Karpas-422 (cell line): ENCODE measurements around the gene MIB2. TPM values are rescaled to one million over a fixed set of nuclear protein-coding genes. Genes with fewer than 3 reads are reported as not detected.
"Not testable (repeated sequence)": the region's sequence is repeated elsewhere in the genome, so short reads cannot be mapped to it uniquely, and the experiment has no call there.

Experiments used
- DNase-seq: peaks from one replicate; pipeline ENCODE4 v3.0.0-alpha.2; 2015
- H2AFZ ChIP-seq: fragments of 200-600 bp; sonication (generic); 2 replicates; pipeline ENCODE4 v1.6.1; 2014; ENCODE audit warnings: antibody characterized with exemption, low read length, mixed read lengths
- H3K27ac ChIP-seq: fragments of 200-600 bp; sonication (generic); 2 replicates; pipeline ENCODE4 v1.5.1; 2014; ENCODE audit warnings: mild to moderate bottlenecking, low read length, moderate library complexity
- H3K27me3 ChIP-seq: fragments of 200-600 bp; sonication (generic); 2 replicates; pipeline ENCODE4 v1.6.1; 2014; ENCODE audit warnings: low read length, mixed read lengths
- H3K36me3 ChIP-seq: fragments of 200-600 bp; sonication (generic); 2 replicates; pipeline ENCODE4 v1.6.1; 2014; ENCODE audit warnings: low read length, mixed read lengths; ENCODE audit not compliant: insufficient read depth
- H3K4me1 ChIP-seq: fragments of 200-600 bp; sonication (generic); 2 replicates; pipeline ENCODE4 v1.6.1; 2014; ENCODE audit warnings: mild to moderate bottlenecking, low read length, mixed read lengths
- H3K4me2 ChIP-seq: fragments of 200-600 bp; sonication (generic); 2 replicates; pipeline ENCODE4 v1.6.1; 2014; ENCODE audit warnings: low read length, low read depth, mild to moderate bottlenecking; ENCODE audit not compliant: poor library complexity, severe bottlenecking
- H3K4me3 ChIP-seq: fragments of 200-600 bp; sonication (generic); 2 replicates; pipeline ENCODE4 v1.5.1; 2014; ENCODE audit warnings: mild to moderate bottlenecking, antibody characterized with exemption, low read length, mixed read lengths
- H3K79me2 ChIP-seq: fragments of 200-600 bp; sonication (generic); 2 replicates; pipeline ENCODE4 v1.6.1; 2014; ENCODE audit warnings: mild to moderate bottlenecking, low read length, mixed read lengths
- H3K9ac ChIP-seq: fragments of 200-600 bp; sonication (generic); 2 replicates; pipeline ENCODE4 v1.6.0; 2014; ENCODE audit warnings: low read length
- H3K9me2 ChIP-seq: fragments of 200-600 bp; sonication (generic), shearing (Covaris generic); replicated peaks from 2 replicates; pipeline ENCODE4 v1.6.0; 2014; ENCODE audit warnings: mild to moderate bottlenecking, low read length, moderate library complexity; ENCODE audit not compliant: insufficient read depth
- H3K9me3 ChIP-seq: fragments of 300-700, 200-600 bp; sonication (generic); 2 replicates; pipeline ENCODE4 v1.6.1; 2014; ENCODE audit warnings: low read length, mixed read lengths
- H4K20me1 ChIP-seq: fragments of 200-600 bp; sonication (generic); 2 replicates; pipeline ENCODE4 v1.6.1; 2014; ENCODE audit warnings: mild to moderate bottlenecking, antibody characterized with exemption, low read length, low read depth; ENCODE audit not compliant: insufficient read depth
- total RNA-seq: library from RNA; depleted of rRNA; stranded (reverse); fragments of >200 nt; shearing (Covaris generic); gene quantifications from 2 replicates; pipeline ENCODE4 v1.2.3, GENCODE V29; 2014; ENCODE audit warnings: low replicate concordance

Gene MIB2
- total RNA-seq, 1 experiment from 2014 or later: 24.8 TPM

DNA sequence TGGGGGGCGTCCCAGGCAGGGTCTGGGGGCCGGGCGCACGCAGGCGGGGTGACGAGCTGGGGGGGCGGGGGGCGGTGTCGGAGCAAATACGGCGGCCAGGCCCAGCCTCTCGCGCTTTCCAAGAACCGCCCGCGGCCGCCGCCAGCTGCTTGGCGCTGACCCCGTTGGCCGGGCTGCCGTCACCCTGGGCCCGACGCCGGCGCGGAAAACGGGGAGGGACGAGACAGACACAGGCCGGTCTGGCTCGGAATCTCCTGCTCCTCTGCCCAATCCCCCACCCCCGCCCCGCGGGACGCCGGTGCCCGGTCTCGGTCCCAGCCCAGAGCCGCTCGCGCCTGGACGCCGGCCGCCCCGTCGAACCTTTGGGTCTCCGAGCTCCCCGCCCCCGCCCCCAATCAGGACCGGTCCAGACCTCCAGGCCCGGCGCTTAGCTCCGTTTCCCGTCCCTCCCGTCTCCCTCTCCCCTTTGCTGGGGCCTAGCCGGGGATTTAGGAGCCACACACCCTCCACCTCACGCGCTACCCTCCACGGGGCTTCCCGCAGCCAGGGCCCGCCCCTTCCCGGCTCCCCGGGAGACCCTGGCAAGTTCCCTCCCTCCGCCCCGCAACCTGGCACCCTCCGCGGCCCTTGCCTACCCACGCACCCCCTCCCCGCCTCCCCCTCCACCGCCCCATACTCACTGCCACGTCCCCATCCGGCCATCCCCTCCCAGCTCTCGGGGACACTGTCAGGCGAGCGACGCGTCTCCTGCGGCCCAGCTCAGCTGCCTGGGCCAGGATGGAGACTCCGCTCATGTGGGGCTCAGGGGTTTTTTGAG lies 15.9 kb downstream of the MIB2 start:
- Histone ChIP-seq H3K9me2 (no peaks in the 10 kb centered on the region), H3K27ac (no peak overlapping the region), H3K4me2 (peak overlapping the region; percentile 47), H4K20me1 (no peaks in the 10 kb centered on the region), H3K4me1 (peaks cover 22% of the 10 kb centered on the region), H3K27me3 (no peaks in the 10 kb centered on the region), H3K79me2 (no peaks in the 10 kb centered on the region), H3K9me3 (no peaks in the 10 kb centered on the region), H3K4me3 (no peak overlapping the region), H2AFZ (no peak overlapping the region), H3K9ac (peak overlapping the region; percentile 36; the same call in 1 of the 2 replicates), H3K36me3 (no peaks in the 10 kb centered on the region)
- DNase-seq: no peak

DNA sequence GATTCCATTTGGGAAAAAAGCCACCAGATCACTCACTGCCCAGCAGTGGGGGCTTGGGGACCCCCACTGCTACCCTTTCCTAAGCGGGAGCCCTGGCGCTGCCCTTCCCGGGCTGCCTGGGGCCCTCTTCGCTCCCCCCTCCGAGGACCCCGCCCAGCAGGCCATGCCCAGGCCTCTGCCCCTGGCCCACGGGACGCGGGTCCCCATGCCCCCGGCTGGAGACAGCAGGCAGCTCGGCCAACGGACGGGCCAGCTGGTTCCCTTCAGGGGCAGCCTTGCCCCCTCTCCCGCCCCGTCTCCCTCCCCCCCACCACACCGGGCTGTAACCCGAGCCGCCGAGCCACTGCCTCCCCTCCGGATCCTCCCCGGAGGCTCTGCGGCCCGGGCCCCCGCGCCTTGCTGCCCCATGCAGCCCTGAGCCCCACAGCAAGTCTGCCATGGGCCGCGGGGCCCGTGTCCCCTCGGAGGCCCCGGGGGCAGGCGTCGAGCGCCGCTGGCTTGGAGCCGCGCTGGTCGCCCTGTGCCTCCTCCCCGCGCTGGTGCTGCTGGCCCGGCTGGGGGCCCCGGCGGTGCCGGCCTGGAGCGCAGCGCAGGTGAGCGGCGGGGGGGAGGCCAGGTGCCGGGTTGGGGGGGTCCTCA lies 16.6 kb downstream of the MIB2 start, which contains the start of gene MMP23B:
MMP23B (plus strand) TSS at position 392 of the 639 bp plus-strand sequence; CDS start at position 438, 46 bp downstream.
- H3K4me3 ChIP-seq: no peak within 1 kb of the TSS
- H3K27me3 ChIP-seq: no peaks in the 10 kb centered on the region
- H3K9me3 ChIP-seq: no peaks in the 10 kb centered on the region
- H3K4me1 ChIP-seq: peaks cover 22% of the 10 kb centered on the region
- no peak for DNase-seq
- no peak within 1 kb of the TSS for H3K4me2 ChIP-seq
- no peaks in the 10 kb centered on the region for H3K36me3 ChIP-seq
- H3K9me2 ChIP-seq: no peaks in the 10 kb centered on the region
- H3K27ac ChIP-seq: no peak within 1 kb of the TSS
- H4K20me1 ChIP-seq: no peaks in the 10 kb centered on the region
- H3K79me2 ChIP-seq: no peaks in the 10 kb centered on the region
- no peak within 1 kb of the TSS for H3K9ac ChIP-seq
- H2AFZ ChIP-seq: no peak within 1 kb of the TSS

DNA sequence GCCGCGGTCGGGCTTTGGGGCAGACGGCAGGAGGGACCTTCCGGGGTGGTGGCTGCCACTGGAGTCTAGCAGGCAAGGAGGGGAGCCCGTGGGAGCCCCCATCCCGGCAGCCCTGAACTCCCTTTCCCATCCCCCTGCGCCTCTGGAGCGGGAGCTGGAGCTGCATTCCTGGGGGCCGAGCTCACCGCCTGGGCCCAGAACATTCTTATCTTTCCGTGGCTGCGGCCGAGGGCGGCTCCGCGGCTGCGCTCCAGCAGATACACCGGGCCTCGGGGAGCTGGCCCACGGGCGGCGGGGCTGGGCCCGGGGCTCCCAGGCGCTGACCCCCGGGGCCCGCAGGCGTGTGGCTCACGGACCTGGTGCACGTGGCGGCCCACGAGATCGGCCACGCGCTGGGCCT lies 18.1 kb downstream of the MIB2 start:
- not testable (repeated sequence) for H2AFZ ChIP-seq, H4K20me1 ChIP-seq, H3K36me3 ChIP-seq, DNase-seq, H3K9me3 ChIP-seq, H3K9ac ChIP-seq, H3K4me2 ChIP-seq, H3K27ac ChIP-seq, H3K79me2 ChIP-seq, H3K27me3 ChIP-seq, H3K9me2 ChIP-seq, H3K4me3 ChIP-seq
- peaks cover 22% of the 10 kb centered on the region for H3K4me1 ChIP-seq

- DNase-seq, H3K27me3 ChIP-seq, H3K36me3 ChIP-seq, H3K27ac ChIP-seq, H4K20me1 ChIP-seq, H3K9ac ChIP-seq, H3K9me2 ChIP-seq, H3K4me2 ChIP-seq, H3K4me3 ChIP-seq, H2AFZ ChIP-seq, H3K9me3 ChIP-seq, H3K79me2 ChIP-seq: not testable (repeated sequence)
- H3K4me1 ChIP-seq: peaks cover 11% of the 10 kb centered on the region
These were observed 19.3 kb downstream of the MIB2 start for GRCh38 chr1:1634613-1635012.

DNA sequence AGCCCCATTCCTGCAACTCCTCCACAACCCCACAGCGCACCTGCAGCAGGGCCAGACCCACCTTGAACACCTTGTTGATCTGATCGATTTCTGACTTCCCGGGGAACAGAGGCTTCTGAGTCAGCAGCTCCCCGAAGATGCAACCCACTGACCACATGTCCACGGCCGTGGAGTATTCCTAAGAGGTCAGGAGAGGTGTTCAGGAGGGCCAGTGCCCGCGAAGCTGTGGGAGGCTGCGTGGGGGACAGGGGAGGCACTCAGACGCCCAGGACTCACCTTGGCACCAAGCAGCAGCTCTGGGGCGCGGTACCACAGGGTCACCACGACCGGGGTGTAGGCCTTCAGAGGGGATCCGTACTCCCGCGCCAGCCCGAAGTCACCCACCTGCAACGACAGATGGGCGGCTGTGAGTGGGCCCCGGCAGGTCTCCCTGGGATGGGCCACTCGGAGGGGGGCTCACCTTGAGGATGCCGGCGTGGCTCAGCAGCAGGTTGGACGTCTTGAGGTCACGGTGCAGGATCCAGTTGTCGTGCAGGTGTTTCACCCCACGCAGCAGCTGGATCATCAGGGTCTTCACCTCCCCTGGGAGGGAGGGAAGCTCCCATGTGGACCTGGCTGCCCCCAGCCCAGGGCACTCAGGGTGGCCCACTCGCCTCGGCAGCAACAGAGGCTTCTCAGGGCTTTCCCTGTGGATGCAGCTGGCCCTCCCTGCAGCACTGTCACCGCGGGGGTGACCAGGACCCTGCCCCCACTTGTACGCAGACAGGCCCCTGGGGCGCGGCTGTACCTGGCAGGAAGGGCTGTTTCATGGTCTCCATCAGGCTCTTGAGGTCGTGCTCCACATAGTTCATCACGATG lies 21.6 kb downstream of the MIB2 start:
- H3K36me3 ChIP-seq, H3K4me1 ChIP-seq, H3K27me3 ChIP-seq, H3K27ac ChIP-seq, H3K9me3 ChIP-seq, H3K4me3 ChIP-seq, H2AFZ ChIP-seq, H4K20me1 ChIP-seq, H3K9ac ChIP-seq, H3K79me2 ChIP-seq, H3K9me2 ChIP-seq, H3K4me2 ChIP-seq, DNase-seq: not testable (repeated sequence)

- not testable (repeated sequence) for H3K36me3 ChIP-seq, DNase-seq, H2AFZ ChIP-seq, H3K4me3 ChIP-seq, H3K9me3 ChIP-seq, H3K4me2 ChIP-seq, H3K27me3 ChIP-seq, H3K9me2 ChIP-seq, H3K9ac ChIP-seq, H3K27ac ChIP-seq, H3K4me1 ChIP-seq, H3K79me2 ChIP-seq, H4K20me1 ChIP-seq
These were observed 22.2 kb downstream of the MIB2 start for GRCh38 chr1:1637479-1637875.

DNA sequence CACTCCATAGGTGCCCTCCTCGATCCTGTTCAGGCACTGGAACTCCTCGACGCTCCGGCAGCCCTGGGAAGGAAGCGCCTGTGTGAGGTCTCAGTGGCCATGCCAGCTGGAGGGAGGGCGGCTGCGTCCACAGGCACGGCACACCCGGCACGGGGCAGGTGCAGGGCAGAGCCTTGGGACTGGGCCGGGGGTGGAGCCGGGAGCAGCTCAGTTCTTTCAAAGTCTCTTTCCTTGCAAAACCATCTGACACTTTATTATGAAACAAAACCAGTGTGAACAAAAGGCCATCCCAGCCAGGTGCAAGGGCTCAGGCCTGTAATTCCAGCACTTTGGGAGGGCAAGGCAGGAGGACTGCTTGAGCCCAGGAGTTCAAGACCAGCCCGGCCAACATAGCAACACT lies 23.2 kb downstream of the MIB2 start:
- H3K4me1 ChIP-seq, H3K27me3 ChIP-seq, H3K9ac ChIP-seq, DNase-seq, H3K4me3 ChIP-seq, H3K9me3 ChIP-seq, H4K20me1 ChIP-seq, H3K4me2 ChIP-seq, H3K36me3 ChIP-seq, H3K9me2 ChIP-seq, H2AFZ ChIP-seq, H3K27ac ChIP-seq, H3K79me2 ChIP-seq: not testable (repeated sequence)

GRCh38 chr1:1639368-1639767 lies 24.1 kb downstream of the MIB2 start:
- not testable (repeated sequence) for DNase-seq, H2AFZ ChIP-seq, H4K20me1 ChIP-seq, H3K4me2 ChIP-seq, H3K4me1 ChIP-seq, H3K4me3 ChIP-seq, H3K36me3 ChIP-seq, H3K9me2 ChIP-seq, H3K79me2 ChIP-seq, H3K9me3 ChIP-seq, H3K9ac ChIP-seq, H3K27ac ChIP-seq, H3K27me3 ChIP-seq
